Dedifferentiated amniotic fluid mesenchymal stem cell (primary cell): ENCODE measurements around the gene GPR25.

ENCODE experiments used
- DNase-seq: peaks from one replicate; pipeline ENCODE4 v3.0.0-alpha.2; 2016; ENCODE audit errors: extremely low spot score

The GPR25 gene

GRCh38 chr1:200894712-200895442 lies 22.1 kb downstream of the GPR25 start, which contains the start of gene INAVA:
TSS of gene INAVA (plus strand) at chr1:200894900. CDS start at chr1:200898401, 3,501 bp downstream.
- no peak for DNase-seq

GRCh38 chr1:200895443-200895789 lies 22.6 kb downstream of the GPR25 start:
- no peak for DNase-seq

DNA sequence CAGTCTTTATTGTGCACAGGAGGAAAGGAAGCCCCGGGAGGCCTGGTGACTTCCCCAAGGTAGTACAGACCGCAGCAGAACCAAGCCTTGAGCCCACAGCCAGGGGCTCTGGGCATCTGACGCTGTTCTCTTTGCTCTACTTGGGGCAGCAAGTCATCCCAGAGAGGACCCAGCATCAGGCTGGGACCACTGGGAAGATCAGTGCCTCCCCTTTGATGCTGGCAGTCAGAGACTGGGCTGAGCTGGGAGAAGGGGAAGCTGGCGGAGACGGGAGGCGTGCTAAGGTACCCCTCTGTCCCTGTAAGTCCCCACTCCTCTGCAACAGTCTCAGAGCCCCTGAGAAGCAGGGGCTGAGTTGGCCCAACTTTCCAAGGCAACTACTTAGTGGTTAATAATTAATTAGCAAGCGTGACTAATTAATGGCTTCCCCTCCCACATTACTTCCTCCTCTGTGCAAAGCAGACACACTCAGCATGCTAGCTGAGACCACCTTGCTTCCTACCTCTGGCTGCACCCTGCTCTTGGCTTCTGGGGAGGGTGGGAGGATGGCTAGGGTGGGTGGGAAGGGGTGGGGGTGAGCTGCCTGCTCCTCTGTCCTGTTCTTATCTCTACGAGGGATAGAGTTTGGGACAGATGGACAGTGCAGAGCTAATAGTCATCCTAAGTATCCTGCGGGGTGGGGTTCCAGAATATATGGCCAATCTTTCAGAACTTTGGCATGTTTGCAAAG lies 23.2 kb downstream of the GPR25 start:
- DNase-seq, result no peak

- no peak for DNase-seq
Observed at GRCh38 chr1:200896531-200897196, 23.9 kb downstream of the GPR25 start.

- no peak for DNase-seq
Observed at GRCh38 chr1:200897259-200897658, 24.5 kb downstream of the GPR25 start.

DNA sequence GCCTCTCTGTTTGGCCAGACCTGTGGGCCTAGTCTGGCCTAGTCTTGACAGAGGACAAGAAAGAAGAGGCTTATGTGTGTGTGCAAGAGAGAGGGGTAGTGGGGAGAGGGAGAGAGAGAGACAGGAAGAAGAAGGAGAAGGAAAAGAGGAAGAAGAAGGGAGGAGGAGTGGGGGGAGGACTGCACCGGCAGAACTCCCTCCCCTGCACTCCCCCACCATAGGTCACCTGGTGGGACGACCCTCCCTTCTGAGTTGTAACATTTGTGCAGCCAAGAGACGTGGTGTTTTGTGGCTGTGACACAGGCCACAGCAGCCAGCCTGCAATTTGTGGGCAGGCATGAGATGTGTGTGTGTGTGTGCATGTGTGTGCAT lies 26.2 kb downstream of the GPR25 start:
- DNase-seq, result no peak

GRCh38 chr1:200899451-200899915 lies 26.7 kb downstream of the GPR25 start:
- DNase-seq, result no peak

DNA sequence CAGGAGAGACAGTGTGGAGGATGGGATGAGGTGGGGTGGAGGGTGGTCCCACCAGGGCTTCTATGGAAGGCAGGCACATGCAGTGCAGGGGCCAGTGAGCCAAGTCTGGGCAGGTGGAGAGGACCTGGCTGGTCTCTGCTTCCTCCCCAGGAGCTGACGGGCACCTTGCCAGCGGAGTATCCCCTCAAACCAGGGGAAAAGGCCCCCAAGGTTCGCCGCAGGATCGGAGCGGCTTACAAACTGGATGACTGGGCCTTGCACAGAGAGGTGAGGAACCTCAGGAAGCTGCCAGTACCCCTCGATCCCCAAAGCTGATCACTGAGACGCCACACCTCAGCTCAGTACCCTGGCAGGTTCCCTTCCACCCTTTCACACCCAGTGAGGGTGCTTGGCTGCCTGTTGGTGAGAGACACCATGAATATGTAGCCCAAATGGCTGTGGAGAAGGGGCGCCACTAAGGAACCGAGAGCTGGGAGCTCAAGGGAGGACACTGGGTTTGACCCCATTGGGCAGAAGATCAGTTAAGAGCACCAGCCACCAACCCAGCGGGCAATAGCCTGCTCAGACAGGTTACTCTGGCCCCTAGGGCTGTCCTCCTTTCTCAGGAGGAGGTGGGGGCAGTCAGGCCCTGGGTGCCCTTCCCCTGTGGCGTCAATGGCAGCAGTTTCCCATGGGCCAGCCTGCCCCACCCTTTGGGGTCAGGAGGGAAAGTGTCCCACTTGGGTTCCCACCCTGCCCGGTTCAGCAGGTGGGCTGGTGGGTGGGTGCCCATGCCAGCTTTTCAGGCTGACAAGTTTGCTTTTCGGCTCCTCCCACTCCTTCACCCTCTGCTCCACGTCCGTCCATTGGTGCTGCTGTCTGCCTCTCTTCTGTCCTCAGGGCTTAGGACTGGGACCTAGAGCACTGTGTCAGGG lies 27.4 kb downstream of the GPR25 start:
- no peak for DNase-seq

- DNase-seq, result no peak
Observed at GRCh38 chr1:200900877-200901276, 28.1 kb downstream of the GPR25 start.

DNA sequence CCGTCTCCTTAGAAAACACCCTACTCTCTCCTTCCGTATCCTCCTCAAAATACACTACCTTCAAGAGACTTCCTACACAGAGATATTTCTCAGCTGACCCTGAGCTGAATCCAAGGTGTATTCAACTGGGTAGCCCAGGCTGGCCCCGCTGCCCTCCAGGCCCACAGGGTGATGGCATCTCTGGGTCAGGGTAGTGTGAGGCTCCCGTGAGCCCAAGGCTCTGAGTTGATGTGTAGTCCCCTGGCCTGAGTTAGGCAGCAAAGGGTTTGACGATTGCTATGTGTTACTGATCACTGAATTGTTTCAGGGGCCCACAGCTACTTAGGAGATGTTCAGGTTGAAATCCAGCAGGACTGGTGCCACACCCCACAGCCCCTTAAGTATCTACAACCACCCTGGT lies 28.6 kb downstream of the GPR25 start:
- no peak for DNase-seq

DNA sequence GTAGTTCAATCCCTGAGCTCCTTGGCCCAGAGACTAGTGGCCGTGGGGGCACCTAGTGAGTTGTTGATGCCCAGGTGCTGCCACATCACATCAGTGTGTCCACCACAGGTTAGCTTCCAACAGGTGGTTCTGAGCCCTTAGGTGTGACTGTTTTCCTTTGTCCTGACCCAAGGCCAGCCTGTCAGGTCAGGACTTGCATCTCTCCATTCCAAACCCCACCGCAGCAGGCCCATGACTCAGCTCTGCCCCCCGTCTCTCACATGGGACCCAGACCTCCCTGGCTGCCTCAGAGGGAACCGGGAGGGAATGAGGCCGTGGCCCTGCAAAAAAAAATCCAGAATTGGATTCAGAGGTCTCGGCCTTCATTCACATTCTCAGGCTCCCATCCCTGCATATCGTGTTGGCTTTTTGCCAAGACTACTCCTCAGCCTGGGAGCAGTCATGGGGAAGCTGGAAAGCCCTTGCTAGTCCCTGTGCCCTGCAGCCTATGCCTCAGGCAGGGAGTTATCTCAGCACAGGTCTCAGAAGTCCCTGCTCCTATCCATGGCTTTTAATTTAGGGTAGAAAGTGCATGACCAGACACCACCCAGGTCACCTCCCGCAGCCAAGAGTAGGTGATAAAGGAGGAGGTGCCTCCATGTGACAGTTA lies 29.1 kb downstream of the GPR25 start:
- DNase-seq, result no peak

- no peak for DNase-seq
Observed at GRCh38 chr1:200903793-200904192, 31.0 kb downstream of the GPR25 start.

DNA sequence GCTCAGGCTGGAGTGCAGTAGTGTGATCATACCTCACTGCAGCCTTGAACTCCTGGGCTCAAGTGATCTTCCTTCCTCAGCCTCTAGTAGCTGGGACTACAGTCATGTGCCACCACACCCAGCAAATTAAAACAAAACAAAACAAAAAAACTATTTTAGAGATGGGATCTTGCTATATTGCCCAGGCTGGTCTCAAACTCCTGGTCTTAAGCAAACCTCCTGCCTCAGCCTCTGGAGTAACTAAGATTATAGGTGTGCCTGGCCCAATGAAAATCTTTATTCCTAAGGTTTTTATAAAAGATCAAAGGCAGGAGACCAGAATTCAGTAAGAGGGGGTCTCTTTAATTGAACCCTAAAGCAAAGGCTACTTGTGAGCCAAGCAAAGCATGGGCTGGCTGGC lies 32.0 kb downstream of the GPR25 start:
- DNase-seq, result no peak

- DNase-seq, result no peak
Observed at GRCh38 chr1:200905411-200906052, 32.8 kb downstream of the GPR25 start.

- DNase-seq, result no peak
Observed at GRCh38 chr1:200906491-200906890, 33.7 kb downstream of the GPR25 start.

DNA sequence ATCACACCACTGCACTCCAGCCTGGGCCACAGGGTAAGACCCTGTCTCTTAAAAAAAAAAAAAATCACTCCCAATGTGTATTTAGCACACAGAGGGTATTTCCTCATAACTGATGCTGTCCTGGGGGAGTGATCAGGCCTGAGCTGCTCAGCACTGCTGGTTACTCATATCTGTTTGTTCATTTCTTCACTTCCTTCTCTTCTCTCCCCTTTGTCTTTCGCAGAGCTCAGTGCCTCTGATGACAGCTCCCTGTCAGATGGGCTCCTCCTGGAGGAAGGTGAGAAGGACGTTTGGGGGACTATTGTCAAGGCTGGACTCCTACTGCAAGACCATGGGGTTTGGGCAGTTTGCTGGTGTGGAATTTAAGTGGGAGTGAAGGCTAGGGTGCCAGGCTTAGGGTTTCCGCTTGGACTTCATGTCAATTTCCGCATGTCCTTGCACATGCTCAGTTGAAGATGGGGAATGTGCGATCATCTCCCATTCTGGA lies 34.9 kb downstream of the GPR25 start:
- DNase-seq, result no peak

DNA sequence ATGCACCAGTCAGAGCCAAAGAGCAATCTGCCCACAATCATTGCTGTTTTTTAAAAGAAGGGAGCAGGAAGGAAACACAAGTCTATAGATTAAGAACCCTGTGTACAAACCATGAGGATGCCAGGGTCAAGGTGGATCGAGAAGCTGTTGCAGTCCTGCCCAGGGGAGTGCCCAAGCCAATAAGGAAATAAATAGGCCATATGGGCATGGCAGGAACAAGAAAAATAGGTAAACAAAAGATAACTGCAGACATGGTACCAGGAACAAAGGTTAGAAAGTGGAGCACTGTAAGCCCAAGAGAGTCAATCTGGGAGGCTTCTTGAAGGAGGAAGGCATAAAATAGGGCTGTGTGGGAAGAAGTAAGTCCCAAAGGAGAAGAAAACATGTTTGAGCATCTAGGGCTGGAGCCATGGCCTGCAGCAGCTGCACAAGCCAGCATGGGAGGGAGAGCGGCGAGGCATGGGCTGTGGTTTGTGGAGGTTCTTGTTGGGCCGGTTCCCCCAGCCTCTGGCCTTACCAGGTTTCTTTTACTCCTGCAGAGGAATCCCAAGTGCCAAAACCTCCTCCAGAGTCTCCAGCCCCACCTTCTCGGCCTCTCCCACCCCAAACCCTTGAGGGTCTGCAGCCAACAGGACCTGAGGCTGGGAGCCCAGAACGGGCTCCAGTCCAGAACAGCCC lies 35.5 kb downstream of the GPR25 start:
- DNase-seq, result no peak

GRCh38 chr1:200909071-200909470 lies 36.3 kb downstream of the GPR25 start:
- no peak for DNase-seq

DNA sequence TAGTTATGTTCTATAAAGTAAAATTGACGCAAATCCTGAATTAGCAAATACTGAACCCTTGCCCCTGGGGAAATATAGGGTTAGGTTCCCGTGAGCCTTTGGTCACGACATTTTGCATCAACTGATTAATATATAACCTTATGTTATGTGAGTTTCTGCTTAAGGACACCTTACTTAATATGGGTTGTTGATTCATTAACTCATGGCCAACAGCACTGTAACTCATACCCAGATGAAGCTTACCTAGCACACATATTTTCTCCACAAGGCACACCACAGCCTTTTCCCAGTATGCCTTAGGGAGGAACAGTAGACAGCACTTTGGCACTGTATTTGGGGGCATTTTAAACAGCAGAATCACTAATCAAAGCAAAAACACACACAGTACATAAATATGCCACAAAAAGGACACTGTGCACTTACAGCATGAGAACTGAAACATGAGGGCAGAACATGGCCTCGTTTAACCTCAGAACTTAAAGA lies 37.0 kb downstream of the GPR25 start:
- no peak for DNase-seq

DNA sequence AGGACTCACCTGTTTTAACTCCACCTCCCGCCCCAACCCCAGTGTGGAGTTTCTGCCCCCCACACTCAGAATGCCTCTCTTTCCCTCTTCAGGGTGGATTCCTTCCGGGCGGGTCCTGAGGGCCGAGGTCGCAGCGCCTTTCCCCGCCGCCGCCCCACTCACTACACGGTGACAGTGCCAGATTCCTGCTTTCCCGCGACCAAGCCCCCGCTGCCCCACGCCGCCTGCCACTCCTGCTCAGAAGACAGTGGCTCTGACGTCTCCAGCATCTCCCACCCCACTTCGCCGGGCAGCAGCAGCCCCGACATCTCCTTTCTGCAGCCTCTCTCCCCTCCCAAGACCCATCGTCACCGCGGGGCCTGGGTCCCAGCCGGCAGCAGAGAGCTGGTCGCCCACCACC lies 38.6 kb downstream of the GPR25 start:
- DNase-seq, result no peak
